SIG-M5 treated with dmso at 0.1 percent for 504 hours (cell line): ENCODE results near the gene IPO9.
"Not testable (repeated sequence)": the region's sequence is repeated elsewhere in the genome, so short reads cannot be mapped to it uniquely, and the experiment has no call there.

Source experiments
- DNase-seq: peaks from one replicate; lab custom pipeline; 2025; ENCODE audit not compliant: unreplicated experiment; lab: John Stamatoyannopoulos, UW

Gene IPO9

DNA sequence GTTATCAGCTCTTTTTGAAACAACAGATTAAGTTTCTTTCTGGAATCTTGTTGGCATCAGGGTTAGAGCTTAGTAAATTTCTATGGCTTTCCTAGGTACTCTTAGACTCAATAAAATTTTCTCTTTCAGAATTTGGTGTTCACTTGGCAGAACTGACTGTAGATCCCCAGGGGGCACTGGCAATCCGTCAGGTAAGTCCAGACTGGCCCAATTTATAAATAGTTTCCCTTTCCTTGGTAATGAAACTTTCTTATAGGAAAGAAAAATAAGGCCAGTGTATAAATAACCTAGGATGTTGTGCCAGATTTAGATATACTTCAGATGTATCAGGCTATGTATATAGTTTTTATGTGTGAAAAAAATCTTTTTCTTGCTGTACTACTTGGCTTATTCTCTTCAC lies 18.2 kb downstream of the IPO9 start:
- no peak for DNase-seq

GRCh38 chr1:201848230-201848629 lies 19.3 kb downstream of the IPO9 start:
- no peak for DNase-seq

DNA sequence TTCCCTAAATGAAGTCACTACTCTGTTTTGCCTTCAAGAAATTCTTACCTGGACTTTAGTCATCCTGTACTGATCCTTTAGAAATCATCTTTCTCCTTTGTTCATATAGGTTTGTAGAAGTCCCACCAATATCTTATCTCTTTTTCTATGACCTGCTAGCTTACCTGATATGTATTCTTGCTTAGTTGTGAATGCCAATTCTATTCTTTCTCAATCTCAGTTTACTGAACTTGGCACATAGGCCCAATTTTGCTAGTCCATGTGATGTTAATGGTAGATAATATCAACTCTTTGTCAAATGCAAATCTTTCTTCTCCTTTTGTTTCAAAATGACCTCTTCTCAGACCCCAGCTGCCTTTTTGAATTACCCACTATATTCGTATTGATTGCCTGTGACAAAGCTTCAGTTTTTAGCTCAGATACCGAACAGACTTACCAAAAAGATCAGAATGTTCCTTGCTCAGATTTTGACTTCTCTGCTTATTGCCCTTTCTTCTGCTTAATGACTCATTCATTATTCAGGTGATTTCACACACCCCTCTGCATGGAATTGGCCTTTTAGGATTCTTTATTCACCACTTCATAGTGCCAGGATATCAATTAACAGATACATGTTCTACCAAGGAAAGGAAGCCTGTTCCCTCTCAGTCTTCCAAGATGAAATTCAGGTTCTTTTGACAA lies 20.6 kb downstream of the IPO9 start:
- no peak for DNase-seq

- no peak for DNase-seq
These were observed 21.1 kb downstream of the IPO9 start for GRCh38 chr1:201850053-201850397.

- DNase-seq: no peak
These were observed 23.0 kb downstream of the IPO9 start for GRCh38 chr1:201851949-201852348.

- DNase-seq: not testable (repeated sequence)
These were observed 27.8 kb downstream of the IPO9 start for GRCh38 chr1:201856722-201857121.

- no peak for DNase-seq
These were observed 30.5 kb downstream of the IPO9 start for GRCh38 chr1:201859424-201859823.

DNA sequence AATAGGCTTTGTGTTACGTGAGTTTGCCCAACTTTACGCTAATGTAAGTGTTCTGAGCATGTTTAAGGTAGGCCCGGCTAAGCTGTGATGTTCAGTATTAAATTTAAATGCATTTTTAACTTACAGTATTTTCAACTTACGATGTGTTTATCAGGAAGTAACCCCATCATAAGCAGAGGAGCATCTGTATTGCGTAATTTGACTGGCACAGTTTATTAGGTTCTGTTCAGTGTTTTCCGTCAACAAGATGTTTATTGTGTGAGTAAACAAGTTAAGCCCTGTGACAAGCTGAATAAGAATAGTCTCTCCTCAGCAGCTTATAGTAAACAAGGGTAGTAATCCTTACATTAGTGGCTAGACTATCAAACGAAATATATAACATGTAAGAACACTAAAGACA lies 32.5 kb downstream of the IPO9 start:
- no peak for DNase-seq

DNA sequence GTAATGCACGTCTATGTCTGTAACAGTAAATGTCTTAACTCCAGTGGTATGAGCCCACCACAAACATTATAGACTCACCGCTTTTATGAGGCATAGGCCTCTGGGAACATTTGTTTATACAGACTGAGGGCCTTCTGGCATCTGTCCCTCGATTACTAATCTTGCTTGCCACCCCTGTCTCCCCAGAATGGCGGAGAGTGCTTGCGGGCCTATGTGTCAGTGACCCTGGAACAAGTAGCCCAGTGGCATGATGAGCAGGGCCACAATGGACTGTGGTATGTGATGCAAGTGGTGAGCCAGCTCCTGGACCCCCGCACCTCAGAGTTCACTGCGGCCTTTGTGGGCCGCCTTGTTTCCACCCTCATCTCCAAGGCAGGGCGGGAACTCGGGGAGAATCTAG lies 41.4 kb downstream of the IPO9 start:
- no peak for DNase-seq

DNA sequence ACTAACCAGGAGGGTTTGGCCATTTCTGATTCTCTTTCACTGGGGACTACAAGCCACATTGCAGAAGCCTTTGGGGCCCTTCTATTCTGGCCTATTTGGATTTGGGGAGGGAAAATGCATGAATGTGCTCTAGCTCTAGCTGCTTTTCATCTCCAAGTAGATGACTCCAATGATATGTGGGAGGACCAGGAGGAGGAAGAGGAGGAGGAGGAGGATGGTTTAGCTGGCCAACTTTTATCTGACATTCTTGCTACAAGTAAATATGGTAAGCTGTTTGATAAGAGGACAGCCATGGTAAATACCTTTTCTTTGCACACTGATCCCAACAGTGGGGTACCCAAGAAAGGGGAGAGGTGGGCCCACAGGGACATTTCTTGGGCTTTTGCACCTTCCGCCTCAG lies 45.7 kb downstream of the IPO9 start:
- no peak for DNase-seq

- DNase-seq: peak; percentile 34
These were observed 47.3 kb downstream of the IPO9 start for GRCh38 chr1:201876148-201876818.

GRCh38 chr1:201877877-201878401 lies 49.0 kb downstream of the IPO9 start:
- peak; percentile 68 for DNase-seq

GRCh38 chr1:201880928-201881571 lies 52.1 kb downstream of the IPO9 start:
- DNase-seq: peak; percentile 37

DNA sequence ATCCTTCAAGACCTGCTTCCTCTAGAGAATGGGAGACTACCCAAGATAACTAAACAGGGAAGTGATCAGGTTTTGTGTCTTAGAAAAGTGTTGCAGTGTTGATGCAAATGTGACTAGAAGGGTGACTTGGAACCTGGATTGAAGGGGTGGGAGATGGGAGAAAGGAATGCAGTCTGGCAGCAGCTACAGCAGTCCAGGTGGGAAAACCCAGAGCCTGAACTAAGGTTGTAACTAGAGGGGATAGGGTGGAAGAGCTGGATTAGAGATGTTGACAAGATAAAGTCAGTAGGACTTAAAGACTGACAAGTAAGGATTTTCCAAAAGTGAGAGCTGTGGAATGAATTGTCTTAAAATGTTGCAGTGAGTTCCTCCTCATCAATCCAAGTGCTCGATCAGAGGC lies 52.7 kb downstream of the IPO9 start:
- DNase-seq: no peak

DNA sequence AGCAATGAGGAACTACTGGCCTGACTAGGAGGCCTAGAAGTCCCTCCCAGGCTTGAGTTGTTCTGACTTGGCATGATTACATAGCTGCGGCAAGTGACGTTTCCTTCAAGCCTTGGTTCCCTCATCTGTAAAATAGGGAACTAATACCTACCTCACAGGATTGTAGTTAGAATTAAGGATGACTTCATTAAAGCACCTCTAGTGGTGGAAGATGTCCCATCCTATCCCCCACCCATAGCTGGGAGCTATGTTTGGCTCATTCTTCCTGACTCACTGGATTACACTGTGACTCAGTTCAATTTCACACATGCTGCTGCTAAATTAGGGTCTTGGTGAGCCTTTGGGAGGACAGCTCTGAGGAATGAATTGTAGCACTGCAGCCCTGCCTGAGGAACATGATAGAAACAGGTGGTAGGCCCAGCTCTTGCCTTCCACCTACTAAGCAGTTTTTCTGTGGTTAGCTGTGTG lies 53.7 kb downstream of the IPO9 start:
- DNase-seq: peak; percentile 99

DNA sequence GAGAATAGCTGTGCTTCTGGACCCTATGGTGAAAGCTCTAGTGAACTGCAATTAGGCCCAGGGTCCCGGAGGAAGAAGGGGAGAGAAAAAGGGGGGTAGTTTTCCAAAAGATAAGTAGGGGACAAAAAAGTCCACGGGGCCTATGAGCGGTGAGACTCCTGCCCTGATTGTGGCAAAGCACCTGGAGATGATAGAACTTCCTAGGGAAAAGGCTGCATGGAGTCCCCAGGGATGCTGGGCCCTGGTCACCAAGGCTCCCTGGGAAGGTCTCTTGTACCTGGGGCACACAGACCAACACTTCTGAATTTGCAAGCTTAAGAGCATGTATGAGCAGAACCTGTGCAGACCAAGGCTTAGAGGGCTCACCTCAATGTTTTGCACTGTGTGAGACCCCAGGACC lies 54.3 kb downstream of the IPO9 start:
- no peak for DNase-seq

DNA sequence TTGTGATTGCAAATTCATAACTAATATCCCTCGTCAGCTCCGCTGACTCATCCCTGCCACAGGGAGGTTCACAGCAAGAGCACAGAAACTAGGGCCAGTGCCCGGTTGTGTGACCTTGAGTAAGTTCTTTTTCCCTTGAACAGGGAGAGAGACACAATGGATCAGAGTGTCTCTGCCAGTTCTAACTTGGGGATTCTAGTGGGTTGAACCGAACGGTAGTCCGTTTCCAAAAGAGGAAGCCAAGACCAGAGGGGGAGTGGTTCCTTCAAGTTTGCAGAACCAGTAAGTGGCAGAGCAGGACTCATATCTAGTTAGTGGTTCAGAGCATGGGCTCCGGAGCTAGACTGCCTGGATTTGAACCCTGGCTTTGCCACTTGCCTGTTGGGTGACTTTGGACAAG lies 54.8 kb downstream of the IPO9 start:
- DNase-seq: peak; percentile 78

DNA sequence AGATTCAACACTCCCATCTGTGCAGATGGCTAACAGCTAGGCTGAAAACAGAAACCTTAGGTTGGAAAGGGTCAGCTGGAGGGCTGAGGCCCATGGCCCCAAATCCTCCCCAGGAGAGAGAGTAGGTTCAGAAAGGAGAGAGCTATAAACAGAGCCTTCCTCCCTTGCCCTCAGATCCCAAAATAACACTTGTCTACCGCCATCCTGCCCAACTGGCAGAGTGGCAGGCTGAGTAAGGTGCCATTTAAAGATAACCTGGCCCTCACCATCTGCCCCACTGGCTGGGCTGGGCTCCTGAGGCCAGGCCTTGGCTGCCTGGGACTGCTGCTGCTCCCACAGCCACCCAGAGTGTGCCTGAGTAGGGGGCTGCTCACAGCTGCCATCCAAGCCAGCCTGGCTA lies 55.5 kb downstream of the IPO9 start:
- DNase-seq: no peak

- DNase-seq: no peak
These were observed 56.6 kb downstream of the IPO9 start for GRCh38 chr1:201885531-201886075.

DNA sequence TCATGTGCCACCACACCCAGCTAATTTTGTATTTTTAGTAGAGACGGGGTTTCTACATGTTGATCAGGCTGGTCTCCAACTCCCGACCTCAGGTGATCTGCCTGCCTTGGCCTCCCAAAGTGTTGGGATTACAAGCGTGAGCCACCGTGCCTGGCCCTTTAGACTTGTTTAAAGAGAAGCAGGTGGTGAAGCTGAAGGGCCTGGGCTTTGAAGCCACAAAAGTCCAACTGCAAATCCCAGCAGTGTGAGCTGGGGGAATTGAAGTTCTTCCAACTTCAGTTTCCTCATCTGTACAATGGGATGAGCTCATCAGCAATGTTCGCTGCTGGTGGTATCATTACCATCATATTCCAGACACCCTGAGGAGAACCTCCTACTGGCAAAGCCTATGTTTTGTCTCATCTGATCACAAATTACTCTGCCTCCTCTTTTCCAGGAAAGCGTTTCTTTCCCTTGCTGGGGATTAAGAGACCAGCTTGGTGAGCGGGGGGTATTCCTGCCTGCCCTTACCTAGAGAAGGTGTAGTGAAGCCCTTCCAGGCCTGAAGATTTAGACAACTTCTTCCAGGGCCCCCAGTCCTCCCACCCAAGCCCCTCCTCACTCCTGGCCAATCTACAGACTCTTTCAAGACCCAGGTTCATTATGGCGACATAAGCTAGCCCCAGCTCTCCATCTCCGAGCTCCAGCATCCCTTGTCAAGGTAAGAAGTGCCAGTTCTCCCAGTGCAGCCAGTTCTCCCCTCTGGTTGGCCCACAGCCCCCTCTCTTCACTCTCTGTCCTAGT lies 57.3 kb downstream of the IPO9 start:
- DNase-seq: no peak
